ENCODE data around the gene SHROOM4. TPM values are rescaled to one million over a fixed set of nuclear protein-coding genes. Genes with fewer than 3 reads are reported as not detected.

The SHROOM4 gene
- total RNA-seq, 1 donor: 0.72 TPM

- no peak for TF ChIP-seq CTCF (IDR thresholded peaks at IDR 0.05; ENCODE audit: insufficient read depth, low read length)
- no peak overlapping the region for H3K4me3 ChIP-seq (ENCODE audit: low read depth, low read length)
- no peak for DNase-seq (ENCODE audit: low read depth)
These were observed 236.7 kb downstream of the SHROOM4 start for GRCh38 chrX:50577326-50577725.

GRCh38 chrX:50567636-50568035 lies 246.4 kb downstream of the SHROOM4 start:
- no peak for DNase-seq (ENCODE audit: low read depth)
- no peak overlapping the region for H3K4me3 ChIP-seq (ENCODE audit: low read depth, low read length)
- no peak for TF ChIP-seq CTCF (IDR thresholded peaks at IDR 0.05; ENCODE audit: insufficient read depth, low read length)

GRCh38 chrX:50565718-50566117 lies 248.3 kb downstream of the SHROOM4 start:
- no peak for DNase-seq (ENCODE audit: low read depth)
- no peak overlapping the region for H3K4me3 ChIP-seq (ENCODE audit: low read depth, low read length)
- TF ChIP-seq CTCF (IDR thresholded peaks at IDR 0.05; ENCODE audit: insufficient read depth, low read length): no peak

Small RNA genes within 50 kb of the gene (small RNA-seq; reads per million reads assigned to genes)
- gene RNU6-935P: not detected

Other genes with a start within 250 kb of the SHROOM4 start
- not detected in 2 replicates for gene BMP15, start 96.5 kb upstream of the SHROOM4 start, total RNA-seq (ENCODE audit: low replicate concordance)

Measured in fibroblast of the aortic adventitia (primary cell).